C4-2B (cell line): Measurements from ENCODE around the gene POTEJ.
"Not testable (repeated sequence)": the region's sequence is repeated elsewhere in the genome, so short reads cannot be mapped to it uniquely, and the experiment has no call there.

Source experiments
- H3K27ac ChIP-seq: fragments of 450-650 bp; 2 replicates; pipeline ENCODE4 v1.5.1; 2017
- CTCF ChIP-seq: fragments of 450-650 bp; conservative IDR thresholded peaks from 2 replicates; pipeline ENCODE4 v1.5.1; 2017; ENCODE audit warnings: mild to moderate bottlenecking

POTEJ gene

GRCh38 chr2:130608276-130609001, 2.8 kb upstream of the POTEJ start:
- H3K27ac ChIP-seq: not testable (repeated sequence)

GRCh38 chr2:130609002-130609920, 2.0 kb upstream of the POTEJ start:
- H3K27ac ChIP-seq: not testable (repeated sequence)

GRCh38 chr2:130610486-130610885, 754 bp upstream of the POTEJ start:
- not testable (repeated sequence) for H3K27ac ChIP-seq

DNA sequence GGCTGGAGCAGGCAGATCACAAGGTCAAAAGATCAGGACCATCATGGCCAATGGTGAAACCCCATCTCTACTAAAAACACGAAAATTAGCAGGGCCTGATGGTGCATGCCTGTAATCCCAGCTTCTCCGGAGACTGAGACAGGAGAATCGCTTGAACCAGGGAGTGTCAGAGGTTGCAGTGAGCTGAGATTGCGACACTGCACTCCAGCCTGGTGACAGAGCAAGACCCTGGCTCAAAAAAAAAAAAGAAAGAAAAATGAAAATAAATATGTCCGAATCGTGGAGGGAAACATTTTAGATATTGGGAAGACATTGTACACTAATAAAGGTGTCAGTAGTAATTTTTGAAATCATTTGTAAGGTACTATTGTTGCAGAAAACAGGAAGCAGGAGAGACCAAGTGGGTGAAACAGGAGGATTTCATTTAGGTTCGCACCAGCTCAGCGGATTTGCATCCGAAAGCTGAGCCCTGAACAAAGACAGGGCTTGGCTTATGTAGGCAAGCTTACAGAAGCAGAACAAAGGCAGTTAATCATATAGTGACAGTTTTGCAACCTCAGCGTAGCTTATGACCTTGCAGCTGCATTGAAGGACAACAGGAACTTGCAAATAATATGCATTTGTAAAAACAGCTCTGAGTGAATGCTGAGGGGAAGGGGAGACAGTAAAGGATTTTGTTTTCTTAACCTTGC, 17.7 kb downstream of the POTEJ start:
- not testable (repeated sequence) for H3K27ac ChIP-seq

DNA sequence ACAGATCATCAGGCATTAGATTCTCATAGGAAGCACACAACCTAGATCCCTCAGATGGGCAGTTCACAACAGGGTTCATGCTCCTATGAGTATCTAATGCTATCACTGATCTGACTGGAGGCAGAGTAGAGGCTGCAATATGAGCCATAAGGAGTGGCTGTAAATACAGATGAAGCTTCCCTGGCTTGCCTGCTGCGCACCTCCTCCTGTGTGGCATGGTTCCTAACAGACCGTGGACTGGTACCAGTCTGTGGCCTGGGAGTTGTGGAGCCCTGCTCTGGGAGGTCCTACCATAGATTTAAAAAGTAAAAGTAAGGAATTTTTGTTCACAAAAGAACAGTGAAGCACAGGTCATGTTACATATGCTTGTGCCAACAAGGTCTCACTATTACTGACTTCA, 27.7 kb downstream of the POTEJ start:
- not testable (repeated sequence) for H3K27ac ChIP-seq

GRCh38 chr2:130641688-130642087, 30.4 kb downstream of the POTEJ start:
- H3K27ac ChIP-seq: not testable (repeated sequence)

- not testable (repeated sequence) for H3K27ac ChIP-seq
These were observed 38.0 kb downstream of the POTEJ start for GRCh38 chr2:130649285-130649684.

- not testable (repeated sequence) for H3K27ac ChIP-seq
These were observed 53.3 kb downstream of the POTEJ start for GRCh38 chr2:130664506-130664905.

DNA sequence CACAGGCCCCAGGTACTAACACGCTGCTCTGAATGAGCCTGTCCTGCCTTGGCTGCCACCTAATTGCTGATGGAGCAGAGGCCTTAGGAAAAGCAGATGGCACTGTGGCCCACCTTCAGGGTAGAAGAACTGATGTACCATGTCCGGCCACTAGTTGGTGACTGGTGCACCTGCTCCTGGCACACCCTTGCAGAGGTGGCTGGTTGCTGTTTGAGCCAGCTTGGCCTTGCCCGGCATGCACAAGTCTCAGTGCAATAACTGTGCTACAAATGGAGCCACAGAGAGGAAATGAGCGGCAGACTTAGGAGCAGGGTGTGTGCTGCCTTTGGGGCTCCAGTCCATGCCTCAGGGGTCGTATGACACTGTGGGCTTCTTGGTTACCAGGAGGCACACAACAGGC, 54.4 kb downstream of the POTEJ start:
- not testable (repeated sequence) for H3K27ac ChIP-seq

- not testable (repeated sequence) for H3K27ac ChIP-seq
These were observed 56.3 kb downstream of the POTEJ start for GRCh38 chr2:130667516-130667915.

GRCh38 chr2:130670026-130670745, 58.9 kb downstream of the POTEJ start:
- not testable (repeated sequence) for H3K27ac ChIP-seq

DNA sequence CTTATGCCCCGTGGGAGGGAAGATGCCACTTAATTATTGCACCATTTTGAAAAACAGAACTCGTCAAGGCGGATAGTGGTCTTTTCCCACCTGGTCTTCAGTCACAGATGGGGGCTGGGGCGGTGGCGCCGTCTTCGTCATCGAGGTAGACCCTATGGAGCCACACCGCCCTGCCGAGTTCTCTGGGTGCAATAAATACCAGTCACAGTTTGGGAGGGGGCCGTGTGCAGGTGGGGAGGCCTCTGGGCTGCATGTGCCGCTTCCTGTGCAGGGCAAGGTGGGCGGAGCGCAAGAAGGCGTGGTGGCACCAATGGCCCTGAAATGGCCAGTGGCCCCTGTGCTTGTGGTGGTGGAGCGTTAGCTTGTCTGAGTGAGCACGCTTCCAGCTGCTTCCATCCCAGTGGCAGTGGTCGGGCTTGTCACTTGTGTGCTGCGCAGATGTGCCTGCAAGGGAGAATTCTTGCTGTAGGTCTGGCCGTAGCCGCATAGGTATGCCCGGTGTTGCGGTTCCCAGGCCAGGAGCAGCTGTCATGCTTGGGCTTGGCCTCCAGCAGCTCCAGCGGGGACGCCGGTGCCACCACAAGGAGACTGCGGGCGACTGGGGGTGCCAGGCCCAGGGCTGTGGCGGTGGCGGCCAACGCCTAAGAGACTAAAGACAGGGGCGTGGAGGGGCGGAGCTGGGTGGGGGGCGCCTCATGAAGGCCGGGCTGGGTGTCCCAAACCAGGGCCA, 81.0 kb downstream of the POTEJ start:
- not testable (repeated sequence) for H3K27ac ChIP-seq

- TF ChIP-seq CTCF: peak; percentile 35
- not testable (repeated sequence) for H3K27ac ChIP-seq
These were observed 82.2 kb downstream of the POTEJ start for GRCh38 chr2:130693474-130693873.

DNA sequence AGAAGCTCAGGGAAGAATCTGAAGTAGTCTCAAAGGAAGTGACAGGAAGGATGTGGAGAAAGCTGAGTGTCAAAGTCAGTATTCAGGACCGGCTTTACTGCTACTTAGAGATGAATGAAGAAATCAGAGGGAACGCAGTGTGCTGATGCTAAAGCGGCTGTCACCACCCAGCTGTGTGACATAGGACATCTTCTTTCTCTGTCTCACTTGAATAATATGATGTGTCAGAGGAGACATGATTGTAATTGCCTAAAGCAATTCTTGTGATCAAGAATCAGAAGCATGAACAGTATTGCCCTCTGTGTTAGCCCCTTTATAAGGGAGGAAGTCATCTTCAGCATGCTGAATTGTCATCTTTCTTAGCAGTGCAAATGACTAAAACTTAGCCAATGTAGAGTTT, 92.0 kb downstream of the POTEJ start:
- not testable (repeated sequence) for H3K27ac ChIP-seq
